Measurements from ENCODE around the gene NFIC.
"Not testable (repeated sequence)": the region's sequence is repeated elsewhere in the genome, so short reads cannot be mapped to it uniquely, and the experiment has no call there.

The NFIC gene

DNA sequence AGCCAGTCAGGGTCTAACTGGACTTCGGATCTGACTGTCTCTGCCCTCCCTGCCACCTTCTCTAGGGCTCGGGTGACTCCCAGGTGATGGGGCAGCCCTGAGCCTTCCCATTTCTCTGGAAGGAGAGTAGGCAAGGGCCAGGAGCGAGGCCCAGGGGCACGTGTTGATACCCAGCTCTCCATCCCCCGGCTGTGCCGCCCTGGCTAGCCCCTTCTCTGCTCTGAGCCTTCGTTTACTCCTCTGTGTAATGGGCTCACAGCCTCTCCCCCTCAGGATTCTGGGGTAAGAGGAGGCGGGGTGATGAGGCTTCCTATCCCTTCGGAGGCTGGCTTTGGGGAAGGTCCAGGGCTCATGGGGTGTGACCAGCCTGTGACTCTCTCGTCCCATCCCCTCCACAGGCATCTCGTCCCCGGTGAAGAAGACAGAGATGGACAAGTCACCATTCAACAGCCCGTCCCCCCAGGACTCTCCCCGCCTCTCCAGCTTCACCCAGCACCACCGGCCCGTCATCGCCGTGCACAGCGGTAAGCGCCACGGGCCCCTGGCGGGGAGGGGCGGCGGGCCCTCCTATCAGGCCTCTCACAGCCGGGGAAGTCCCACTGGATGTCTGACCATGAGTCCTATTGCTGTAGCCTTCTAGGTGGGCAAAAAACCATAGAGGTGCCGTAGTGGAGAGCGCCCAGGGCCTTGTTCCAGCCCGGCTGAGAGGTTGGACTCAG, 82.4 kb downstream of the NFIC start:
- no peak for DNase-seq

DNA sequence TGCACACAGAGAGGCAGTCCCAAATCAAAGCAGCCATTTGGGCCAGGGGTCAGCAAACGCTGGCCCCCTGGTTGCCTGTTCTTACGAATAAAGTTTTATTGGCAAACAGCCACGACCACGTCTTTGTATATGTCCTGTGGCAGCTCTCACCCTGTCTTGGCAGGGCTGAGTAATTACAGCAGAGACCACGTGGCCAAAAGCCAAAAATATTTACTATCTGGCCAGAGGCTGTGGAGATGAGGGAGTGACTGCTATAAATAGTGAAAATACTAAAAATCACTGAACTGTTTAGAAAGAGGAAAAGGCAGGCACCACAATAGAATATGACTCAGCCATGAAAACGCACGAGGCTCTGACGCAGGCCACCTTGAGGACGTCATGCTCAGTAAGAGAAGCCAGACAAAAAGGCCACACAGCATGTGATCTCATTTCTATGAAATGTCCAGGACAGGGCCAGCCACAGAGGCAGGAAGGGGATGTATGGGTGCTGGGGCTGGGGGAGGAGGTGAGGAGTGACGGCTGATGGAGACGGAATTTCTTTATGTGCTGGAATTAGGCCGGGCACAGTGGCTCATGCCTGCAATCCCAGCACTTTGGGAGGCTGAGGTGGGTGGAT, 84.5 kb downstream of the NFIC start:
- peak in 12 of 58 donors; percentile 6 to 77 (median 32) for DNase-seq

DNA sequence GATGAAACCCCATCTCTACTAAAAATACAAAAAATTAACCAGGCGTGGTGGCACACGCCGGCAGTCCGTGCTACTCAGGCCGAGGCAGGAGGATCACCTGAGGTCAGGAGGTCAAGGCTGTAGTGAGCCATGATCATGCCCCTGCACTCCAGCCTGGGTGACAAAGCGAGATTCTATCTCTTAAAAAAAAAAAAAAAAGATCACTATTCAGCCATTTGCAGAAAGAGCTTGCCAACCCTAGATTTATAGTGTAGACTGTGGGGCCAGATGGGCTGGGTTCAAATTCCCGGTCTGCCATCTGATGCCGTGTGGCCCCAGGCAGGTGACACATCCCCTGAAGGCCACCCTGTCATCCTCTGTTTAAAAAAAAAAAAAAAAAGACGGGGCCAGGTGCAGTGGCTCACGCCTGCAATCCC, 85.1 kb downstream of the NFIC start:
- DNase-seq, result no peak

DNA sequence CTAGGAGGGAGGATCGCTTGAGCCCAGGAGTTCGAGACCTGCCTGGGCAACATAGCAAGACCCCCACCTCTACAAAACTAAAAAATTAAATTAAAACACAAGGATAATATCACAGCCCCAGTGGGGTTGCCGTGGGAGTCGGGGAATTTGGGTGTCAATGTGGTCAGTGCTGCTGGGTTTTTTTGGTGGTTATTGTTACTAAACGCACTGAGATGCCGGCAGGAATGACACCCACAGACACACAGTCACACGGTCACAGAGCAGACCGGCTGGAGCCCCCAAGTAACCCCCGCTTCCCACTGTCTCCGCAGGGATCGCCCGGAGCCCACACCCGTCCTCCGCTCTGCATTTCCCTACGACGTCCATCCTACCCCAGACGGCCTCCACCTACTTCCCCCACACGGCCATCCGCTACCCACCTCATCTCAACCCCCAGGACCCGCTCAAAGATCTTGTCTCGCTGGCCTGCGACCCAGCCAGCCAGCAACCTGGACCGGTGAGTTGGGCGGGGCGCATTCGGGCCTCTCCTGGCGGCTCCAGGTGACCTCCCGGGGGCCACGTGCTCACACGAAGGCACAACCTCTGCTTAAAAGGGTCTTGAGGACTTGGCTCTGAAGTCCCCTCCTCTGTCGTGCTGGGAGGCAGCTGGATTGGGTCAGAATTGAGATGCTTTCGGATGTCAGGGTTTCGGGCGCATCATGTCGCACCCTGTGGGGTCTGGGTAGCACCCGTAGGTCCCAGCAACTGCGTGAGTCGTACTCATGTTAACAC, 86.0 kb downstream of the NFIC start:
- no peak for DNase-seq

DNA sequence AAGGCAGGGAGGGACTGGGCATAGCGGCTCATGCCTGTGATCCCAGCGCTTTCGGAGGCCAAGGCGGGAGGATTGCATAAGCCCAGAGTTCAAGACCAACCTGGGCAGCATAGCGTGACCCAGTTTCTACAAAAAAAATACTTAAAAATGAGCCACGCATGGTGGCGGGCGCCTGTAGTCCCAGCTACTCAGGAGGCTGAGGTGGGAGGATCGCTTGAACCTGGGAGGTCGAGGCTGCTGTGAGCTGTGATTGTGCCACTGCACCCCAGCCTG, 86.5 kb downstream of the NFIC start:
- DNase-seq, result not testable (repeated sequence)

DNA sequence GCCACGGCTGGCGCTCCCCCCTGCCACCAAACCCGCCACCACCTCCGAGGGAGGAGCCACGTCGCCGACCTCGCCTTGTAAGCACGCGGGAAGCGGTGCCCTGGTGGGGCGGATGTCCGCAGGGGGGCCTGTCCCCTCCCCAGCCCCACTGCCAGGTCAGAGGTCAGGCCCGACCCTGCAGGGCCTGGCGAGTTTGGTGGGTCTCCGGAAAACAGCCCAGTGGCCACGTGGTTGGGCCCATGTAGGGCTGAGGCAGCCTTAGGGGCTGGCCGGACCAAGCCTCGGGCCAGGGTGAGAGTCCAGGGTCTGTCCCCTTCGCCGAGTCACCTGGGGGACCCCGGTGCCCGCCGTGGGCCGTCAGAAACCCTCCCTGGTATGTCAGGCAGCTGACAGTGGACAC, 87.5 kb downstream of the NFIC start:
- DNase-seq, result no peak

DNA sequence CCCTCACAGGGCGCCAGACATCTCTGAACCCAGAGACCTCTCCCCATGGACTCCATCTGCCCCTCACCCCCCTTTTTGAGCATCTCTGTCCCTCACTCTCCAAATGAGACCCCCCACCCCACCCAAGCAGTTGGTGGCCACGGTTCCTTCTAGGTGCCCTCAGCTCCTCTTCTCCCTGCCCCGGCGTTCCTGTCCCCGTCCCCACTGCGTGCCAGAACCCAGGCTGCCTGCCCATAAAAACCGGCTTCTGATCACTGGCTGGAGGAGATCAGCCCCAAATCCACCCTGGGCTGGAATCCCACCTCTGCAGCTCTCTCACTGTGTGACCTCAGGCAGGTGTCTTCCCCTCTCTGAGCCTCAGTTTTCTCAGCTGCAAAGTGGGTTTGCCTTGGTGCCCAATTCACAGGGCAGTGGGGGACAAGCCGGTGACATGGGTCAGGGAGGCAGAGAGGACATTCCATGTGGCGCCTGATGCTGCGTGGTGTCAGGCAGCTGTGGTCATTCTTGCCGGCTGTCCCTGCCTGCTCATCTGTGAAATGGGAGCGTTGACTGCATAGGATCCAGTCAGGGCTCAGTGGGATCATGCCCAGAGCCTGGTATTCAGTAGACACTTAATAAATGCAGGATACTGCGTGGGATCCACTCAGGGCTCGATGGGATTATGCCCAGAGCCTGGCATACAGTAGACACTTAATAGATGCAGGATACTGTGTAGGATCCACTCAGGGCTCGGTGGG, 88.4 kb downstream of the NFIC start:
- DNase-seq, result no peak

DNA sequence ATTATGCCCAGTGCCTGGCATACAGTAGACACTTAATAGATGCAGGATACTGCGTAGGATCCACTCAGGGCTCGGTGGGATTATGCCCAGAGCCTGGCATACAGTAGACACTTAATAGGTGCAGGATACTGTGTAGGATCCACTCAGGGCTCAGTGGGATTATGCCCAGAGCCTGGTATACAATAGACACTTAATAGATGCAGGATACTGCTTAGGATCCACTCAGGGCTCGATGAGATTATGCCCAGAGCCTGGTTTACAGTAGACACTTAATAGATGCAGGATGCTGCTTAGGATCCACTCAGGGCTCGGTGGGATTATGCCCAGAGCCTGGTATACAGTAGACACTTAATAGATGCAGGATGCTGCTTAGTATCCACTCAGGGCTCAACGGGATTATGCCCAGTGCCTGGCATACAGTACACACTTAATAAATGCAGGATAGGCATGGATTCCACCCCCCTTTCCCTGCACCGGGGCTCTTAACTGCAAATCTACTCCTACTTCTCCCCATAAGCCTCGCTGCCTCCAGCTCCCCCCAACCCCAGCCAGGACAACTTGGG, 89.1 kb downstream of the NFIC start:
- no peak for DNase-seq

DNA sequence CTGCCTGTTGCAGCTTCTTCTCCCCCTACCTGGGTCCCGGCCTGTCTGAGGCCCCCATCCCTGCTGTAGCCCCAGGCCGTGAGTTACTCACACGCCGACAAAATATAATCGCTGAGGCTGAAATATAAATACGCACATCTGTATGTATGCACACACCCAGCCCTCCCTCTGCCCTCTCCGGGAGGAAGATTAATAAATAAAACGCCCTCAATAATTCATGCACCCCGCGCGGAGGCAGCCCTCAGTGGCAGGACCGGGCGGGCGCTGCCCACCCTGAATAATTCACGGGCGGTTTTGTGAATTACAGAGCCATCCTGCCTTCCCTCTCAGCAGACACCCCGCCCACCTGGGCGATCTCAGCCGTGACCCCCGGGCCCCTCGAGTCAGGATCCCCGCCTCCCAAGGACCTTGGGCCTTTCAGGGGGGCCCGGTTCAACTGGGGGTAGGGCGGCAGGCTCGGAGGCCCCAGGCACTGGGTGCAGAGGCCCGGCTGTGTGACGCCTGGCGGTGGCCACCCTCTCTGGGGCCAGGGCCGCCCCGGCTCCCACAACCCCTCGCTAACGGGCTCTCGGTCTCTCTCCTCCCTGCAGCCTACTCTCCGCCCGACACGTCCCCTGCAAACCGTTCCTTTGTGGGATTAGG, 89.7 kb downstream of the NFIC start:
- no peak for DNase-seq

DNA sequence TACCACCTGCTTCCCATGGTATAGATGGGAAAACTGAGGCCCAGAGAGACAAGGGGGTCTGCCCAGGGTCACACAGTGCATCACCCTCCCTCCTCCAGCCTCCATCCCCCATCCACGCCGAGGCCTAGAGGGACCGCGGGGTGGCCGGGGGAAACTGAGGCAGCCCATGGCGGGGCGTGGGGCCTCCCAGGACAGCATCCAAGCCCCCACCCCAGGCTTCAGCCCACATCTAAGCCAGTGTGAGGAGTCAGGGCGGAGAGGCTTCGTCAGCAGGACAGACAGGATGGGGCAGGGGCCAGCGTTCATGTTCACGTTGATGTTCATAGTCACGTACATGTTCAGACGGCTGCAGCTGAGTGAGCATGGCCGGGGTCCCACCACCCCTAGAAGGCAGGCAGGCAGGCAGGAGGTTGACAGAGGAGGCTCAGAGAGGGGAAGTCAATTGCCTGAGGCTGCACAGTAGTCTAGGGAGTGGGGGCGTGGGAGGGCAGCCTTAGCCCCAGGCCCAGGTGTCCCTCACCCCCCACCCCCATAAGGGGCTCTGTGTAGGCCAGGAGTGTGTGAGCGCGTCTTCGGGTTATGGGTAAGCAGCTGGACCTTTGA, 90.6 kb downstream of the NFIC start:
- no peak for DNase-seq

DNA sequence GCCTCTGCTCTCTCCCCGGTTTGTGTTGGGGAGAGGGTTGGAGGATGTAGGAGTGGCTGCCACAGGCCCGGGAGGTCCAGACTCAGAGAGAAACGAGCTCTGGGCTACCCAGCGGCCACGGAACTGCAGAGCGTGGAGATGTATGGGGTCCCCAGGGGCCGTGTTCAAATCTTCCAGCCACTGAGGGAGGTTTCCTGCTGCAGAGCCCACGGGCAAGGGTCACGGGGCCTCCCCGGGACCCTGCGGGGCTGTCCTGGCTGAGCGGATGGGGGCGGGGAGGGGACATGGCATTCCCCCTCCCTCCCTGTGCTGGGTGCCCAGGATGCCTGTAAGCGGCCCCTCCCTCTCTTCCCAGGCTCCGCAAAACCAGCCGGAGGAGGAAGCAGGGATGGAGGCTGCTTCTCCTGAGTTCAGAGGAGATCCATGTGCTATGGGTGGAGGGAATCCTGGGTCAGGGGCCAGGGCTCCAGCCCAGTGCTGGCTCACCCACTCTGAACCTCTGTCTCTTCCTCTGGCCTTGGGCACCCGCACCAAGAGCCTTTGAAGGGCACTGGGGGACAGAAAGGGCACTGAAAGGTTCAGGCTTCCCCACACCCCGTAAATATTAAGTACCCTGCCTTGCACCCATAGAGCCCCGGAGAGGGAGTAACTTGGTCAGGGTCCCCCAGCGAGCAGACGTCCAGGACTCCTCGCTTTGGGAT, 91.3 kb downstream of the NFIC start:
- no peak for DNase-seq

DNA sequence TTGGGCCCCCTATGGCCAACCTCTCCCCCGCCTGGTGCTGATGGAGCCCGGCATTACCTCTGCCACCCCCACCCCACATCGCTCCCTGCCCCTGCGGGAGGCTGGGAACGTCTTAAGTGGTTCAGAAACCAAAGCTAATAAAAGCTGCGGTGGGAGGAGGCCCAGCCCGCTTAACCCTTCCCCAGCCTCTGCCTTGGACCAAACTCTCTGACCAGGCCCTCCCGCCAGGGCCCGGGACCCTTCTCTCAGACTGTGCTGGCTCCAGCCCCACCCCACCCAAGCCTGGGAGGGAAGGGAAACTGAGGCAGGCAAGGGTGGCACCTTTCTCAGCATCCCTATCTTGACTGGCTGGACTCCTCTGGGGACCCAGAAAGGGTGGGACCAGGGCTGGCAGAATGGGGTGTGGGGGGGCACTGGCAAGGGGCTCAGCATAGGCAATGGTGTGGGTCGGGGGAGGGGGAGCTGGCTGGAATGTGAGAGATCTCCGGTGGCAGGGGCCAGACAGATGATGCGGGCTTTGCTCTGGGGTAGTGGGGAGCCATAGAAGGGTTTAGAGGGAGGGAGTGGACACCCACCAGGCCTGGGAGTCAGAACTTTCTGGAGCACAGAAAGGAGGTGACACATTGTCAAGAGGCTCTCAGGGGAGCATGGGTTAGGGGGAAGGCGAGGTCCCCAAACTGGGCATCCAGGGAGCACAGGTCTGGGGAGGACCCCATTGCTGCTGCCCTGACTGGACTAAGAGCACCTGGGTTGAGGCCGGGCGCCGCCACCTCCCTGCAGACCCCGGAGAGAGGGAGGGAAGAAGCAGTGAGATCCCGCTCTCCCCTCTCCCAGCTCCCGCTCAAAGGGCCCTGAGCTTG, 92.1 kb downstream of the NFIC start:
- peak in 3 of 58 donors; percentile 7 to 24 (median 22) for DNase-seq

DNA sequence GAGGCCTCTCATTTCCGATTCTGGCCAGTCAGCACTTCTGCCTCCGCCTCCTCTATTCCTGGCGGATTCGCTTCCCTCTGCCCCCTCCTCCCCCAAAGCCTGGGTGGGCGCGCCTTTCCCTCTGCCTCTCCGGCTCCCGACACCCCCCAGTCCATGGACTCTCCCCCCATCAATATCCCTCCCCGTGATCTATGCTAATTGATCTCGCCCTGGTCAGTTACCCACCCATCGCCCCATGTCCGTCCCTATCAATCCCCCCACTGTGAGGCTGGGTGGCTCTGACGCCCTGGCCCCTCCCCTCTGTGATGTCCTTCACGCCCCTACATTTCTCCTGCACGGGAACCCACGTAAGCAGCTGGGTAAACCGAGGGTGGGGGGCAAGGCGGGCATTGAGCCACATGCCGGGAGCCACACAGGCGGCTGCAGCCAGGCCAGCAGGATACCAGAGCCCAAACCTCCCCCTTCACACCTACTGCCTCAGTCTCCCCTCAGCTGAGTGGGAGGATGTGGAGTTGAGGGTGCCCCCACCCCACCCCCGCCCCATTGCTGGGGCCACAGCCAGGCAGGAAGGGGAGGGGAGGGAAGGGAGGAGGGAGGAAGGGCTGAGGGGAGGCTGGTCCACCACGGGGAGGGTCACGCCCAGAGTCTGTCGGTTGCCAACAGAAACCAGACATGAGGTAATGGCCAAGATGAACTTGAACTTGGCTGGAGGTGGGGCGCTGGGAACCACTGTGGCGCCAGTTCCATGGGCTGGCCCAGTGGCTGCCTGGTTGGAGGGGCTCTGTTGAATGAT, 92.9 kb downstream of the NFIC start:
- DNase-seq, result peak in 51 of 58 donors; percentile 18 to 82 (median 54)

DNA sequence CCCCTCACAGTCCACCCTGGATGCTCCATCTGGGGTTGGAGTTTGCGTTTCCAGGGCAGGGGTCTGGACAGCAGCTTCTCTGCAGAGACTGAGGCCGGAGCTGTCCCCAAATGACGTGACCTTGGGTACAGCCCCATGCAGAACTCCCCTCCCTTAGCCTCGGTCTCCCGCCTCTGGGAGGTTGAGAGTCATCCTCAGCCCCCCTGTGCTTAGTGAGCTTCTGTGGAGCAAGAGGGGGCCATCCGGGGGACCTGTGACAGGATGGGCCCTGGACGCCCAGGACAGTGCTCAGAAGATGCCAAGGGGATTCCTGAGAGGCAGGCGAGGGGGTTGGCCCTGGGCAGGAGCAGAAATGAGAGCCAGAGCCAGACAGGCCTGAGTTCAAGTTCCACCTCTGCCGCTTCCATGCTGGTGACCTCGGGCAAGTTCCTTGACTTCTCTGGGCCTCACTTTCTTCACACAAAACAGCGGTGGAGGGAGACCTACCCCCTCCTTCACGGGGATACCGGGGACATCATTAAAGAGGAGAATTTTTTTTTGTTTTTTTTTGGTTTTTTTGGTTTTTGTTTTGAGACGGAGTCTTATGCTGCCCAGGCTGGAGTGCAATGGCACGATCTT, 93.7 kb downstream of the NFIC start:
- DNase-seq, result no peak

DNA sequence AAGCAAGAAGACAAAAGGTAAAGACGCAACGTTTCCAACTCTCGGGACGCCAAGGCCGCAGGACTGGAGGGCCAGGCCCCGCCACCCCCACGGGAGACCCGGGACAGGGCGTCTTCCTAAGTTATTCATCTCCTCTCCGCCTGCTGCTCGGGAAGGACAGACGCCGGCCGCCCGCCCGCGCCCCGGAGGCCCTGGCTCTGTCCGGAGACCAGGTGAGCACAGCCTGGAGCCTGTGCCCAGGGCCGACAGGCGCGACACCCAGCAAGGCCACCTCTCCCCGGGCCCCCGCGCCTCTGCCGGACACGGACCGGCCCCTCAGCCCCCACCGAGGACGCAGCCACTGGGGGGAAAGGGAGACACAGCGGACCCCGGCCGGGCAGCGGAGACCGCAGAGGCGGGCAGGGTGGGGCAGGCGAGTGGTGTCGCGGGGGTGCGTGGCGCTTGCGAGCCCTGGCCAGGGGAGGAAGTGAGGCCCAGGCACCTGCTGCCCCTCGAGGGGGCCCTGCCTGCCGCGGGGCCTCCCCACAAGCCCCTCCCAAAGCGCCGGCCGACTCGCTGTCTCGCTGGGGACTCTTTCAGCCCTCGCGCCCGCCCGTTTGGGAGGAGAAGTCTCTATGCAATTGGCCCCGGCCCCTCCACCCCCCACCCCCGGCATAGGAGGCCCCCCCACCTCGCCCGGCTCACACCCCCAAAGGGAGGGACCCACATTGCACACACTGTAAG, 96.8 kb downstream of the NFIC start:
- peak in 1 of 58 donors; percentile 29 for DNase-seq

DNA sequence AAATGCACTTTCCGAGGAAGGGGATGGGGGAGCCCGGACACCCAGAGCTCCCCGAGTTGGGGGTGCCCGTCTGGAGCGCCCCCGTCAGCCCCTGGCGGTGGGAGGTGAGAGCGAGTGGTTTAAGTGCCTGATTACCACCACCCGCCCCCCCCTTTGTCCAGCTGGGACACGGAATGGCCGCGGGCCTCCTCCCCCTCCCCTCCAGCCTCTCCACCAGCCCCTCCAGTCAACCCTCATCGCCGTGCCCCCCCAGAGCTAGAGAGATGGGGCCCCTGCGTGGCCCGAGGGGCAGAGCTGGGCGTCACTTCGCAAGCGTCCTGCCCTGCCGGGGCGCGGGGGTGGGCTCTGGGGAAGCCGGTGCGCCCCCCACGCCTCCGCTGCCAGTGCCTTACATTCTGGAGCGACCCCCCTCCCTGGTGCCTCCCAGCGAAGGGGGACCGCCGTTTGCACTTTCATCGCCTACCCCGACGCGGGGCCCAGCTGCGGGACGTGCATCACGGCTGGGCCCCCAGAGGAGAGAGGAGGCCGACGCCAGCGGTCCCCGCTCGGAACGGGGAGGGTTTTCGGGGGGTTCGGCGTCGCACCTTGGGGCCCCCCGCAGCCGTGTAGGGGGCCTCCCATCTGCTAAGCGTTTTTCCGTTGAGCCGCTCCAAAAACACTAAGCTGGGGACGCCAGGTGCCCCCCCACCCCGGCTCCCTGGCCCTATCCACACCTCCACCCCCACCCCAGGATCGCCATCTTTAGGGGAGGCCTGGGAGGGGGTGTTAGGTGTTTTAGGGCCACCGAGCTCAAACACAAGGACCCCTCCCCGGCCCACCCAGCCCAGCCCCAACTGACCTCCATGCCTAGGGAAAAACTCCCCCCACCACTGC, 97.6 kb downstream of the NFIC start:
- no peak for DNase-seq

Measured in anterior cingulate cortex (tissue), 58 donors.